T-helper 2 cell treated with Interferon-gamma antibody and Interleukin-4, amounts not matched to agents 5 μg/mL and 100 μg/mL, for 36 hours (primary cell): ENCODE results near the gene AZI2.

ENCODE experiments used
- DNase-seq: peaks from one replicate; pipeline ENCODE4 v3.0.0; 2021; ENCODE audit warnings: low spot score
- H3K27ac Mint-ChIP-seq: one replicate; pipeline ENCODE4 v1.8.0; 2021; ENCODE audit warnings: mild to moderate bottlenecking, mixed read lengths
- H3K27me3 Mint-ChIP-seq: one replicate; pipeline ENCODE4 v1.8.0; 2021; ENCODE audit warnings: low read depth, mixed read lengths
- H3K36me3 Mint-ChIP-seq: one replicate; pipeline ENCODE4 v1.8.0; 2021; ENCODE audit warnings: low read depth, mixed read lengths
- H3K4me1 Mint-ChIP-seq: one replicate; pipeline ENCODE4 v1.8.0; 2021; ENCODE audit warnings: low read depth, mixed read lengths
- H3K4me3 Mint-ChIP-seq: one replicate; pipeline ENCODE4 v1.8.0; 2022; ENCODE audit warnings: mild to moderate bottlenecking, moderate library complexity, mixed read lengths
- H3K9me3 Mint-ChIP-seq: one replicate; pipeline ENCODE4 v1.8.0; 2021; ENCODE audit warnings: mixed read lengths

Gene AZI2

GRCh38 chr3:28326458-28326926 lies 22.1 kb downstream of the AZI2 start:
- DNase-seq = peak; percentile 72
- Mint-ChIP-seq H3K36me3 (peaks cover 33% of the 10 kb centered on the region), H3K27me3 (no peaks in the 10 kb centered on the region), H3K27ac (peak overlapping the region; percentile 62), H3K4me3 (peak overlapping the region; percentile 23), H3K4me1 (peaks cover 32% of the 10 kb centered on the region), H3K9me3 (no peaks in the 10 kb centered on the region)

DNA sequence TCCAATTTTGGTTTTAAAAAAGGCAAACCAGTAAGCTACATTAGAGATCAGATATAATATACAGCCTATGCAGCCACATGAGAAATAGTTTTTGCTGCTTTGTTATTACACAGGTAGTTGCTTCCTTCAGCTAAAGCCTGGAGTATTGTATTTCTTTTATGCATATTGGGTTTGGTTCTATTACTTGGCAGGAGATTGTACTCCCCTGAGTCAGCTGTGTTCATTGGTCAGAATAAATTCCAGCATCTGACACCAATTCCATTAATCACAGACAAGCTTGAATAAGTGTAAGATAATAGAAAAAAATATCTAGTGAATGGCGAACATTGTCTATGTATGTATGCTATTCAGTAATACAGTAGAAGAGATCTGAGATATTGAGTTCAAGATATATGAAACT lies 26.2 kb downstream of the AZI2 start:
- DNase-seq = no peak
- Mint-ChIP-seq H3K27me3 (no peaks in the 10 kb centered on the region), H3K4me1 (peaks cover 45% of the 10 kb centered on the region), H3K9me3 (no peaks in the 10 kb centered on the region), H3K4me3 (no peak overlapping the region), H3K27ac (no peak overlapping the region), H3K36me3 (peaks cover 52% of the 10 kb centered on the region)

DNA sequence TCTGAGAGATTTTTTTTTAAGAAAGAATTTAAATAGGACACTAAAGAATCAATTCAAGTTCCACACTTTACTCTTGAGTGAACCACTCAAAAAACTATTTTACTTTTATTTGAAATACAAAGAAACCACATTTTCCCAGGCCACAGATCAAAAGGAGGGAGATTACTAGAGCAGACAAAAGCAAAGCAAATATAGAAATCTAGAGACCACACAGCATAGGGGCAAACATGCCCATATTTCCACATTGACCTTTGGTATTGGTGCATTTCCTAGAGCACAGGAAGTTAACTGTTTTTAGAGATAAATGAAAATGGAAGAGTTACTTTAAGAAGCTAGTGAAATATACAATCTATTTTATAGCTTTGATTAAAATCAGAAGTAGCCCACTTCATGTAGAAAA lies 27.6 kb downstream of the AZI2 start:
- Mint-ChIP-seq H3K4me1 (peaks cover 34% of the 10 kb centered on the region), H3K27ac (peak overlapping the region; percentile 17), H3K36me3 (peaks cover 52% of the 10 kb centered on the region), H3K4me3 (no peak overlapping the region), H3K27me3 (no peaks in the 10 kb centered on the region), H3K9me3 (no peaks in the 10 kb centered on the region)
- no peak for DNase-seq

DNA sequence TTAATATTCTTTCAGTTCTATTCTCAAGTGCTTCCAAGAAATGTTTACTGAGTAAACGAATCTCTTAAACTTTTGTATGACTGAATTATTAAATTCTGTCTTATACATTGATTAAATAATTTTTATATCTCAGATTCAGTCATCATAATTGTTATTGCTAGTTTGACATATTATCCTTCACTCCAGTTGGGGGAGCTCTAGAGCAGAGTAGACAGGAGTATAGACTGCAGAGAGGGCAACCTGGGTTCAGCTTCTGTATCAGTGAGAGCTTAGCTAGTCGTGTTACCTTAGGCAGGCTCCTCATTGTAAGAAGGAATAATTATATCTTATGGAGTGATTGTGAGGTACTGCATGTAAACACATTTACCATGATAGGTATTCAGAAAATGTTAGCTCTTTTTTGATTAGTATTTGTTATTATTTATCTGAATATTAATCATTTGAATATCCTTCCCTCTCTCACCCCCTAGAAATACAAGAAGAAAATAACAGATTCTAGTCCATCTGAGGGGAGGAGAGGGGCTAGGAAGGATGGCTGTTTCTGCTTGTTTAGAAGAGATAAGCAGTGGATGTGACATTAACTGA lies 31.1 kb downstream of the AZI2 start:
- Mint-ChIP-seq H3K27me3 (no peaks in the 10 kb centered on the region), H3K4me1 (peaks cover 22% of the 10 kb centered on the region), H3K9me3 (no peaks in the 10 kb centered on the region), H3K27ac (no peak overlapping the region), H3K4me3 (no peak overlapping the region), H3K36me3 (peaks cover 30% of the 10 kb centered on the region)
- DNase-seq = peak; percentile 11

DNA sequence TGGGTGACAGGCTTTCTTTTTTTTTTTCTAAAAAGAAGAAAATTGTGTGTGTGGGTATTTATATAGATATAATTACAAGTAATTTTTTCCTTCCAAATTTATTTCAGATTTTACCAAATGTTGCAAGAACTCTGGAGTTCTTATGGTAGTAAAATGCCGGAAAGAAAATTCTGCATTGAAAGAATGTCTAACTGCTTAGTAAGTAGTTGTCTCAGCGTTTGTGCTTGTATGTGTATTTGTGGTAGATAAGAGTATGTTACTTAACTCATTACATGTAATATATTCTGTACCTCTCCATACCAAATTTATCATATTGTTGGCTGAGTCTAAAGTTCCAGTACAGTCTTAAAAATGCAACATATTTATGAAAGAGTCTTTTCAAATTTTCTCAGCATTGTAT lies 32.4 kb downstream of the AZI2 start:
- no peak for DNase-seq
- Mint-ChIP-seq H3K4me1 (peaks cover 17% of the 10 kb centered on the region), H3K4me3 (no peak overlapping the region), H3K36me3 (peaks cover 22% of the 10 kb centered on the region), H3K27me3 (no peaks in the 10 kb centered on the region), H3K9me3 (no peaks in the 10 kb centered on the region), H3K27ac (no peak overlapping the region)

DNA sequence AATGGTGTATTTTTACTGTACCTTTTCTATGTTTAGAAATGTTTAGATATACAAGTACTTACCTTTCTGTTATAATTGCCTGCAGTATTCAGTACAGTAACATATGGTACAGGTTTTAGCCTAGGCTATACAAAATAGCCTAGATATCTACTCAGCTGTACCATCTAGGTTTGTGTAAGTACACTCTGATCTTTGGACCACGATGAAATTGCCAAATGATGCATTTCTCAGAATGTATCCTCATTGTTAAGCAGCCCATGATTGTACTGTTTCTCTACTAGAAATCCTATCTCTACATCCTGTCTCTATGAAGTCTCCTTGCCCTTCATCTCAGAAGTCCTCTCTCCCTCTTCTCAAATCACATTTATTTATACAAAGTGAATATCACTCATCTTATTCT lies 32.9 kb downstream of the AZI2 start:
- no peak overlapping the region for H3K4me3 Mint-ChIP-seq
- H3K27me3 Mint-ChIP-seq = no peaks in the 10 kb centered on the region
- H3K36me3 Mint-ChIP-seq = peaks cover 17% of the 10 kb centered on the region
- H3K27ac Mint-ChIP-seq = no peak overlapping the region
- H3K4me1 Mint-ChIP-seq = peaks cover 12% of the 10 kb centered on the region
- no peak for DNase-seq
- H3K9me3 Mint-ChIP-seq = no peaks in the 10 kb centered on the region

- no peak for DNase-seq
- H3K9me3 Mint-ChIP-seq = no peaks in the 10 kb centered on the region
- peaks cover 2% of the 10 kb centered on the region for H3K4me1 Mint-ChIP-seq
- H3K4me3 Mint-ChIP-seq = no peak overlapping the region
- H3K27me3 Mint-ChIP-seq = no peaks in the 10 kb centered on the region
- H3K36me3 Mint-ChIP-seq = peaks cover 12% of the 10 kb centered on the region
- no peak overlapping the region for H3K27ac Mint-ChIP-seq
Measured at GRCh38 chr3:28308196-28308595, 40.4 kb downstream of the AZI2 start.

DNA sequence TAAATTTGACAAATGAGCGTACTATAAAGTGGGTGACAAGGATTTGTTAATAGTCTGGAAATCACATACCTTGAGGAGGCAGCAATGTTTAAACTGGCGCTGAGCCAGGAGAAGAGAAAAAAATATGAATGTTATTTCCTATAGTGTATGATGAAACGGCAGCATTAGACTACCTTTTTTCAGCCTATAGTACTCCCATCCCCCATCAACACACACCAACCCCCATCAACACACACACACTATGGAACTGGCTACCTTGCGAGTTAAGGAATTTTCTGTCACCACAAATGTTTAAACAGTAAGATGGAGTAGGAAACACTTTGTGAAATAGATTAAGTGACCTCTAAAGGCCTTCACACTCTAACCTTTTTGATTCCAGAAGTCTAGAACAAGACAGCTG lies 46.9 kb downstream of the AZI2 start:
- Mint-ChIP-seq H3K27ac (no peak overlapping the region), H3K9me3 (no peaks in the 10 kb centered on the region)

GRCh38 chr3:28300345-28300962 lies 48.2 kb downstream of the AZI2 start:
- no peak overlapping the region for H3K4me3 Mint-ChIP-seq

More for the DNA sequence above, 46.9 kb downstream of the AZI2 start:
- Mint-ChIP-seq H3K36me3 (peaks cover 12% of the 10 kb centered on the region), H3K4me3 (no peak overlapping the region), H3K27me3 (no peaks in the 10 kb centered on the region), H3K4me1 (peaks cover 4% of the 10 kb centered on the region)
- no peak for DNase-seq

DNA sequence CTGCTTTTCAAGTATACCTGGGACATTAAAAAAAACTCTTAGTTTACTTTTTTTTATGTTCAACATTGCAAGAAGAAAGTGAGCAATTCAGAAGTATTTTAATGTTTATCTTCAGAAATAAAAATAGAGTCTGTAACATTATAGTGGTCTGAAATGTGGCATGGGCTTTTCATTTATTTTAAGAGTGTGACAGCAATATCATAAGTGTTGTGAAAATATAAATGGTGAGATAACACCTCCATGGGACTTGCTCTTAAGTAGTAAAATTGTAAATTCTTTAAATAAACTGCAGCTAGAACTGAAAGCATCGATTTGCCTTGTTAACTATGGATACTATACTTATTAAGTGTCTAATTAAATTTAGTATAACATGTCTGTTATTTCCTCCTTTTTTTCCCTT lies 48.9 kb downstream of the AZI2 start:
- no peak for DNase-seq
- H3K9me3 Mint-ChIP-seq = no peaks in the 10 kb centered on the region
- H3K27ac Mint-ChIP-seq = no peak overlapping the region
- H3K4me3 Mint-ChIP-seq = no peak overlapping the region
- no peaks in the 10 kb centered on the region for H3K27me3 Mint-ChIP-seq
- H3K4me1 Mint-ChIP-seq = peaks cover 15% of the 10 kb centered on the region
- H3K36me3 Mint-ChIP-seq = peaks cover 7% of the 10 kb centered on the region

More at GRCh38 chr3:28300345-28300962, 48.2 kb downstream of the AZI2 start:
- no peaks in the 10 kb centered on the region for H3K9me3 Mint-ChIP-seq
- no peak overlapping the region for H3K27ac Mint-ChIP-seq
- H3K27me3 Mint-ChIP-seq = no peaks in the 10 kb centered on the region
- H3K36me3 Mint-ChIP-seq = peaks cover 10% of the 10 kb centered on the region
- DNase-seq = no peak
- peaks cover 9% of the 10 kb centered on the region for H3K4me1 Mint-ChIP-seq

GRCh38 chr3:28295898-28296490 lies 52.6 kb downstream of the AZI2 start:
- DNase-seq = no peak
- Mint-ChIP-seq H3K36me3 (peaks cover 13% of the 10 kb centered on the region), H3K27me3 (no peaks in the 10 kb centered on the region), H3K27ac (peak overlapping the region; percentile 39), H3K9me3 (no peaks in the 10 kb centered on the region), H3K4me3 (no peak overlapping the region), H3K4me1 (peaks cover 24% of the 10 kb centered on the region)

GRCh38 chr3:28294667-28295413 lies 53.8 kb downstream of the AZI2 start:
- DNase-seq = no peak
- H3K27ac Mint-ChIP-seq = no peak overlapping the region
- no peaks in the 10 kb centered on the region for H3K27me3 Mint-ChIP-seq
- H3K9me3 Mint-ChIP-seq = peaks cover 7% of the 10 kb centered on the region
- H3K4me1 Mint-ChIP-seq = peaks cover 26% of the 10 kb centered on the region
- no peak overlapping the region for H3K4me3 Mint-ChIP-seq
- peaks cover 22% of the 10 kb centered on the region for H3K36me3 Mint-ChIP-seq

GRCh38 chr3:28292622-28293021 lies 56.0 kb downstream of the AZI2 start:
- no peak overlapping the region for H3K4me3 Mint-ChIP-seq
- no peaks in the 10 kb centered on the region for H3K27me3 Mint-ChIP-seq
- H3K4me1 Mint-ChIP-seq = peaks cover 29% of the 10 kb centered on the region
- DNase-seq = no peak
- H3K9me3 Mint-ChIP-seq = peaks cover 7% of the 10 kb centered on the region
- H3K36me3 Mint-ChIP-seq = peaks cover 22% of the 10 kb centered on the region
- no peak overlapping the region for H3K27ac Mint-ChIP-seq

- no peak overlapping the region for H3K4me3 Mint-ChIP-seq
- peaks cover 31% of the 10 kb centered on the region for H3K4me1 Mint-ChIP-seq
- no peak overlapping the region for H3K27ac Mint-ChIP-seq
- H3K36me3 Mint-ChIP-seq = peaks cover 17% of the 10 kb centered on the region
- H3K27me3 Mint-ChIP-seq = no peaks in the 10 kb centered on the region
- H3K9me3 Mint-ChIP-seq = peaks cover 7% of the 10 kb centered on the region
- DNase-seq = no peak
Measured at GRCh38 chr3:28291577-28291976, 57.0 kb downstream of the AZI2 start.
